ENCODE results near the gene MYEOV.

MYEOV gene

DNA sequence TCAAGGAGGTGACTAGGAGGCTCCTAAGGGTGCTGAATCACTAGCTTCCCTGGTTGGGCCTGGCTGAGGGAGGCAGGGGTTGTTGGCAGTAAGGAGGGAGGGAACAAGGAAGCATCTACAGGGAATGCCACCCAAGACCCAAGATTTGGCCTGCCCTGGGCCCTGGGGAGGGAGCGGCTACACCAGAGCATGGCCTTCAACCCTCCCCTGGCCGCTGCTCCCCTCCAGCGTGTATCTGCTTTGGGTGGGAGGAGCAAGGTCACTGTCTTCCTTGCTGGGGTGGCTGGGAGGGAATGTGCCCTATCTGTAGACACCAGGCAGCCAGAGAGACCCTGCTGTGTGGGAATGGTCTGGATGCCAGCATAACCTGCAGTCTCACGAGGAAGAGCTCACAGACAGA lies 29.5 kb upstream of the MYEOV start:
- TF ChIP-seq, protein P1, sequence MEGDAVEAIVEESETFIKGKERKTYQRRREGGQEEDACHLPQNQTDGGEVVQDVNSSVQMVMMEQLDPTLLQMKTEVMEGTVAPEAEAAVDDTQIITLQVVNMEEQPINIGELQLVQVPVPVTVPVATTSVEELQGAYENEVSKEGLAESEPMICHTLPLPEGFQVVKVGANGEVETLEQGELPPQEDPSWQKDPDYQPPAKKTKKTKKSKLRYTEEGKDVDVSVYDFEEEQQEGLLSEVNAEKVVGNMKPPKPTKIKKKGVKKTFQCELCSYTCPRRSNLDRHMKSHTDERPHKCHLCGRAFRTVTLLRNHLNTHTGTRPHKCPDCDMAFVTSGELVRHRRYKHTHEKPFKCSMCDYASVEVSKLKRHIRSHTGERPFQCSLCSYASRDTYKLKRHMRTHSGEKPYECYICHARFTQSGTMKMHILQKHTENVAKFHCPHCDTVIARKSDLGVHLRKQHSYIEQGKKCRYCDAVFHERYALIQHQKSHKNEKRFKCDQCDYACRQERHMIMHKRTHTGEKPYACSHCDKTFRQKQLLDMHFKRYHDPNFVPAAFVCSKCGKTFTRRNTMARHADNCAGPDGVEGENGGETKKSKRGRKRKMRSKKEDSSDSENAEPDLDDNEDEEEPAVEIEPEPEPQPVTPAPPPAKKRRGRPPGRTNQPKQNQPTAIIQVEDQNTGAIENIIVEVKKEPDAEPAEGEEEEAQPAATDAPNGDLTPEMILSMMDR (IDR thresholded peaks at IDR 0.05; ENCODE audit: low read depth, low read length), result no peak
- DNase-seq (ENCODE audit: low read depth, low spot score), result no peak
- in situ Hi-C loops (cut with HindIII; ENCODE audit: low sequenced_read_pairs), result no loop called here
- no peak overlapping the region for H3K4me3 ChIP-seq (ENCODE audit: low read depth, low read length)

DNA sequence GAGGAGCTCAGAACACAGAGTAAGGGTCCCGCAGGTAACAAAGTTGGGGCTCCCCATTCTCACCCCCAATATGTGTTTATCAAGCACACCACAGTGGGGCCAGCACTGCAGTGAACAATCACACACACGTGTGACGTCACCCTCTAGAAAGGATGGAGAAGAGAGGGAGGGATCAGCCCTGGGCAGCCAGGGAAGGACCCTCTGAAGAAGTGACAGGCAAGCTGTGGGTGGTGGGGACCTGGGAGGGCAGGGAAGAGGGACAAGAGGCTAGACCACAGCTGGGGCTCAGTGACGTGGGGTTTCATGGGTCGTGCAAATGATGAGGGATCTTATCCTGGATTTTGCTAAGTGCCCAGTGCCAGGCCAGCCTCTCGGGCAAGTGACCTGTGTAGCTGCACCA lies 28.7 kb upstream of the MYEOV start:
- no peak overlapping the region for H3K4me3 ChIP-seq (ENCODE audit: low read depth, low read length)
- no peak for DNase-seq (ENCODE audit: low read depth, low spot score)
- TF ChIP-seq, protein P1 (IDR thresholded peaks at IDR 0.05; ENCODE audit: low read depth, low read length), result no peak
- in situ Hi-C loops (cut with HindIII; ENCODE audit: low sequenced_read_pairs), result no loop called here

DNA sequence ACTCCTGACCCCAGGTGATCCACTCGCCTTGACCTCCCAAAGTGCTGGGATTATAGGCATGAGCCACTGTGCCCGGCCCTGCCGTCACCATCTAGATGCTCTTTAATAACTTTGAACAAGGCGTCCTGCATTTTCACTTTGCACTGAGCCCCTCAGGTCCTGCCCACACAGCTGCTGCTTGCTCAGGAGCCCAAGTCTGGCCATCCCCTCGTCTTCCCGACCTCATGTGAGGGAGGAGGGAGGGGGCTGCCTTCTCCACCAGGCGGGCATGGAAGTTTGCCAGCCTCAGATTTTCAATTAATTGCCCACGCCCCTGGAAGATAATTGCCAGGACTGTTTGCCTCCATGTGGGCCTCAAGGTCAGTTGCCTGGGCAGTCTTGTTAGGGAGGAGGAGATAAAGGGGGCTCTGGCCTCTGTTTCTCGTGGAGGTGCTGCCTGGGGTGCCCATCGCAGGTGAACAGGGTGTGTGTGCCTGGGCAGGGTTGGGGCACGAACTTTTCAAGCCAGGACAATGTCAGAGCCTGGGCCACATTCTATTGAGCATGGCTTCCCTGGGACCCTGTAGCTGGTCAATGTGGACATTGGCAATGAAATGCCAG lies 27.9 kb upstream of the MYEOV start:
- TF ChIP-seq, protein P1 (IDR thresholded peaks at IDR 0.05; ENCODE audit: low read depth, low read length), result no peak
- in situ Hi-C loops (cut with HindIII; ENCODE audit: low sequenced_read_pairs), result no loop called here
- DNase-seq (ENCODE audit: low read depth, low spot score), result no peak
- H3K4me3 ChIP-seq (ENCODE audit: low read depth, low read length), result no peak overlapping the region

DNA sequence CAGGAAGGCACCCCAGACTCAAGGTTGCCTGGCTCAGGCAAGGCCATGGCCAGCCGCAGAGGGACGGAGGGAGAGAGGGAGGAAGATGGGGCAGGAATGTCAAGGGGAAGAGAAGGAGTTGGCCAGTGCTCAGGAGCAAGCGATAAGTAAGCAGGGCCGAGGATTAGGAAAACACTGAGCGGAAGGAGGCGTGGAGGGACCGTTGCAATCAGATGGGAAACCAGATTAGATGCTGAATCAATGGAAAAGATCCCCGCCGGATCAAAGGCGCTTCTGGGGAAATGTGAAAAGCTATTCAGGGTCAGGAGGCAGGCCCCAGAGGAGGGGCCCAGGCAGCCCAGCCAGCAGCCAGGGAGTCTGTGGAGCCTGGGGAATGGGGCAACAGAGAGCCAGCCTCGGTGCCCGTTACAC lies 26.6 kb upstream of the MYEOV start:
- TF ChIP-seq, protein P1 (IDR thresholded peaks at IDR 0.05; ENCODE audit: low read depth, low read length), result no peak
- in situ Hi-C loops (cut with HindIII; ENCODE audit: low sequenced_read_pairs), result no loop called here
- no peak overlapping the region for H3K4me3 ChIP-seq (ENCODE audit: low read depth, low read length)
- DNase-seq (ENCODE audit: low read depth, low spot score), result no peak

DNA sequence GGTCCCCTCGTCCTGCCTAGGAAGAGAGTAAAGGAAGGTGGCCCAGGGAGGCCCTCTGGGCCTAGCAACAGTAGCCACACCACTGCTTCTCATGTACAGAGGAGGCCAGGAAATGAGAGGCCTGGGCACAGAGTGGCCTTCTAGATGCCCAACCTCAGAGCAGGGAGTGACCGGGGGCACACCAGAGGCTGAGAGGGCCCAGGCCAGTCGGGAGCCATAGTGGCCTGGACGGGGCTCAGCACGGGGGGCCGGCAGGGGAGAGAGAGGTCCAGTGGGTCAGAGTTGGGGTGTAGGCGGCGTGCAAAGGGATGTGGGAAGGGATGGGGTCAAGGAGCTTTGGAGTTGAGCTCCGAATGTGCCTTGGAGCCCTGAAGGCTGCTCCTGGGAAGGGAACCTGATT lies 25.0 kb upstream of the MYEOV start:
- in situ Hi-C loops (cut with HindIII; ENCODE audit: low sequenced_read_pairs), result no loop called here
- TF ChIP-seq, protein P1 (IDR thresholded peaks at IDR 0.05; ENCODE audit: low read depth, low read length), result no peak
- H3K4me3 ChIP-seq (ENCODE audit: low read depth, low read length), result no peak overlapping the region
- no peak for DNase-seq (ENCODE audit: low read depth, low spot score)

DNA sequence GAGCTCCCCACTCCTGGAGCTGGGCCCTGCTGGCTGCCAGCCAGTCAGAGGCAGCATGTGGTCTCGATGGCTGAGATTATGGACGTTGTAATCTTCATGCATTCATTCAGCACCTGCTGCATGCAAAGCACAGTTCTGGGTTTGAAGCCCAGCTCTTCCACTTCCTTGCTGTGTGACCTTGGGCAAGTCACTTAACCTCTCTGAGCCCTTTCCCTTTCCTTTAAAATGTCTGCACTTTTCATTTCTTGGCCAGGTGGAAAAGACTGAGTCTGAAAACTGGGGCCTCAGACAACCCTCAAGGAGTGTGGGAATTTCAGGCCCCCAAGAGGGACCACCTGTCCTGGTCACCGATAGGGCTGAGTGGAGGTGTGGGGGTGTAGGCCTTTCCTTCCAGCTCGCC lies 24.6 kb upstream of the MYEOV start:
- no peak overlapping the region for H3K4me3 ChIP-seq (ENCODE audit: low read depth, low read length)
- no peak for DNase-seq (ENCODE audit: low read depth, low spot score)
- TF ChIP-seq, protein P1 (IDR thresholded peaks at IDR 0.05; ENCODE audit: low read depth, low read length), result no peak
- in situ Hi-C loops (cut with HindIII; ENCODE audit: low sequenced_read_pairs), result no loop called here
